Dermis microvascular lymphatic vessel endothelial cell (primary cell): Measurements from ENCODE around the gene CLSTN2. TPM values are rescaled to one million over a fixed set of nuclear protein-coding genes. Genes with fewer than 3 reads are reported as not detected.

Source experiments
- DNase-seq, 2 donors: peaks; one replicate each; pipeline versions ENCODE4 v3.0.0 to v3.0.0-alpha.2; 2010; ENCODE audit warnings: low read depth in 2 of 2
- total RNA-seq: library from RNA; depleted of rRNA; stranded (reverse); fragments of >200 nt; gene quantifications from 2 replicates; pipeline ENCODE4 v1.2.1, GENCODE V29; 2014

Gene CLSTN2
- total RNA-seq, 1 donor from 2014 or later, result under 0.01 TPM

GRCh38 chr3:140093742-140094141 is 158.8 kb downstream of the CLSTN2 start:
- no peak for DNase-seq

DNA sequence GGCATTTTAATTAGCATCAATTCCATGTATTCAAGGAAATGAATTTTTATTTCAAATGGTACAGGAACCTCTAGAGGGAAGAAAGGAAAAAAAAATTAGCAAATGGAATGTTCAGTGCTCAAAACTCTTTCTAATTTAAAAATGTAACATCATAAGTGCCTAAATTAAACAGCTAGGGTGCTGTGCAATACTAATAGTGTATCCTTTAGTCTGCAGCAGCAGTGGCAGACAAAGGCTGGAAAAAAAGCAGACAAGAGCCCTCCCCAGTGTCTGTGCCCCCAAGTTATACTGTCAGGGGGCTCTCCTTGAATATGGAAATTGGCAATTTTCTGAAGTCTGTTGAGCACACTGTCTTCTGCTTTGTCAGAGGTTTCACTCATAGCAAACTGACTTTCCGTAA is 159.5 kb downstream of the CLSTN2 start:
- no peak for DNase-seq

GRCh38 chr3:140096037-140096436 is 161.1 kb downstream of the CLSTN2 start:
- no peak for DNase-seq

DNA sequence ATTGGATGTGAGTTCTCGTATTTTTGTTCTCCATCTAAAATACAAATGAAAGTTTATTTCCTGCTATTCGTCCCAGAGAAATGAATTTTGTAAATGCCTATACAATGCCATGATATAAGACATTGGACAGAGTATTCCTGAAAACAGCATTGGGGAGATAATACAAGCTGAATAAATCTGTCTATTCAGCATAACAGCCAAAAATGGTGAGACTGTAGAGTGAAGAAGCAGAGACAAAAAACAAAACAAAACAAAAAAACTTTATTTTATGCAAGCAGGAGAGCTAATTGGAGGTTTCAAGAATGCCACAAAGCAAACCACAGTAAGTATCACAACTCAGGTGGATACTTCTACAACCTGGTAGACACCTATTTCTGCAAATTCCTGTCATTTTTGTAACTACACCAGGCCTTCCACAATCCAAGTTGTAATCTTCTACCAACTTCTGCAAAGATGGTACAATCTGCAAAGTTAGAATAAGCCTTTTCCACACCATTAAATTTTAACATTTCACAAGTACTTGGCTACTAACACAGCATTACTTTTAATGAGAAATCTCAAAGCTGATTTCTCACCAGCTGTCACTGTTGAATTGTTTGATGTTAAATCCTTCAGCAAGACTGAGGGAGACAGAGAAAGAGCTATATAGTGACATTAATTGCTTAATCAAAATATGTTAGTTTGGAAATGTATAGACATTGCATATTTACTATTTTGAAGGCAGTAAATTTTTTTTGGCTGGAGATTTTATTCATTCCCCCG is 163.1 kb downstream of the CLSTN2 start:
- DNase-seq, result no peak

DNA sequence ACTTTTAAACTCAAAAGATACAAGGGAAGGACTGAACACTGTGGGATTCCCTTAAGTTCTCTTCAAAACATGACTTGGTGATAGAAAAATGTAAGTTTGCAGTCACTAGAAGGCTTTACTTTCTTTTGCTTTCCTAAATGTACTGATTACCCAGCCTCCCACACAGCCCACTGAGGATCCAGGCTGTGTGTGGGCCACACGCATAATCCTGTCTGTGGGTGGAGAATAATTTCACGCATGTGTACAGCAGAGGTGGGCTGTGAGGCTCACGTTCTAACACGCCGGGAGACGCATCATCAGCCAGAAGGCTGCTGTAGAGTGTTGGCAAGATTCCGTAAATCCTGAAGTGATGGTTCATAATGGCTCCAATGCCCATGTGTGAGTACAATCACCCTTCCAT is 165.5 kb downstream of the CLSTN2 start:
- DNase-seq, result no peak

DNA sequence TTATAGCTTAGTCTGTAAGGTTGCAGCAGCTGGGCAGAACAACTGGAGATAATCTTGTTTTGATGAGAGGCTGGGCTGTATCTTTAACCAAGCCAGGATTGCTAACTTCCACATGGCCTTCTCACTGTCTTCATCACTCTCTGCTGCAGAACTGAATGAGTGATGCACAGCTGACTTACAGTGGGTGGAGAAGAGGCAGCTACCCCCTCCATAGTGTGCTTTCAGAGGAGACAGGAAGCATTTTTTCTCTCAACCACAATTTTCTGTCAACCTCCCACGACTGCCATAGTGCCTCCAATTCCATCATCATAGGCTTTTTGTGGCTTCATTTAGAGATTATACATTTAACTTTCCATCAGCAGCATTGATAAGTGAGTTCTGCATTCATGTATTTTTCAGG is 168.2 kb downstream of the CLSTN2 start:
- no peak for DNase-seq

DNA sequence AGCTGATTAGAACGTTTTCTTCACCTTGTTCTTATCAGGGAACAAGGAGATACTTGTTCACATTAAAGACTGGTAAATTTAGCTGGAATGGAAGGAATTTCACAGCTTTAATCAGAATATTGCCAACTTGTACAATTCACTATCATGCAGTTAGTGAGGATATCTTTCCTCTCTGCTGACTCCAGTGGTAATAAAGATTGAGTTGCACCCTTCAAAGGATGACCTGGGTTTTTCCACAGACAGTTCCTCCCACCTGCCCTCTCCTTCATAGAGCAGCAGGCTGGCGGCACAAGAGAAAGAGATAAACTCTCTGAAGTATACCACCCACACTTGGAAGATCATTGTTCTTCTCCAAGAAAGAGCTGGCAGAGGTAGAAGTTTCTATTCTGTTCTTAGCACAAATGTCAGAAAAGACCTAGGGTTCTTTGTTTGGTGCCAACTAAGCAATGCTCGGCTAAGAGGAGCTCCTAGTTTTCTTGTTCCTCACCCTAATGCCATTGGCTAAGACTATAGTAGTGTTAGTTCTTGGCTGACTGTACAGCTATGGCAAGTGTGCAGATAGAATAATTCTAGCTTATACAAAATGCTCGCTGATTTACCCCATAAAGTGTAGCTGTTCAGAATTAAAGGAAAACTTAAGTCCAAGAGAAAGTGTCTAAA is 169.1 kb downstream of the CLSTN2 start:
- DNase-seq, result no peak

DNA sequence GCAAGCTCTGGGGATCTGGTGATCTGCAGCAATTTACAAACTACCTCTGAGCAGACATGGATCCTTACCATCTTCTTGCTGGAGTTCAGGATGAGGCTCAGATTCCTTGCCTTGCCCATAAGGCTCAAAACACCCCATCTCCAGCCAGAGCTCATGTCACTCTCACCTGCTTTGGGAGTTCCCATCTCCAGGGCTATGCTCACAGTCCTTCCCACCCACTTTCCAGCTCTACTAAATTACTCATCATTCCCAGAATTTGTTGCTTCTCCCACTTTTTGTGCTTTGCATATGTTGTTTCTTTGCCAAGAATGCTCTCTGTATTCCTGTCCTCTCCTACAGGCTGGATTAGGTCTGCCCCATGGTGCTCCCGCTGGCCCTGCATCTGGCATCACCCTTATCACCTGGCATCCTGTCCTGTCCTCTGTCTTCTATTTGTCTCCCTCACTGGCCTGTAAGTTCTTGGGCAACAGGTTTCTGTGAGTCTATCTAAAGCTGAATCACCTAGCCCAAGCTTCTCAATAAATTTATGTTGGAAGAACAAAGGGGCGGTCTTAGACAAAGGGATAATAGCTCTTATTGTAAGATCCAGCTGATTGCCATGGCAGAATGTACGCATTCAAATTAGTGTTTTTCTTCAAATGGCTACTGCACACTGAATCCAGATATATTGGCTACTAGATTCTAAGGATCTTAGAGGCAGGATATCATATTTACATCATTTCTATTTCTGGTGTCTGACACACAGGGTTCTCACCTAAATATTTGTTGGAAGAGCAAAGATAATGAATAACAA is 179.2 kb downstream of the CLSTN2 start:
- no peak for DNase-seq

DNA sequence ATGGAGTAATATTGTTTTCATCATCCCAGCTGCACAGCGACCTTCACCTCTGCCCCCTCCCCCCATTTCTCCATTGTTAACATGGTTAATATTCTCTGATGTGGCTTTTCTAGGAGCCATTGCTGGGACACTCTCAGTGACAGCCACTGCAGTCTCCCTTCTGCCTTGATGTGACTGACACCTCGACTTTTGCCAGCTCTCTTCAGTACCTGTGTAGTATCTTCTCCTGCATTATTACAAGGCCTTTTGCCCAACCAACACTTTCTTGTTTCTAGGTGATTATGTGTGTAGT is 179.8 kb downstream of the CLSTN2 start:
- DNase-seq, result no peak

- DNase-seq, result no peak
Observed at GRCh38 chr3:140117096-140117526, 182.1 kb downstream of the CLSTN2 start.

DNA sequence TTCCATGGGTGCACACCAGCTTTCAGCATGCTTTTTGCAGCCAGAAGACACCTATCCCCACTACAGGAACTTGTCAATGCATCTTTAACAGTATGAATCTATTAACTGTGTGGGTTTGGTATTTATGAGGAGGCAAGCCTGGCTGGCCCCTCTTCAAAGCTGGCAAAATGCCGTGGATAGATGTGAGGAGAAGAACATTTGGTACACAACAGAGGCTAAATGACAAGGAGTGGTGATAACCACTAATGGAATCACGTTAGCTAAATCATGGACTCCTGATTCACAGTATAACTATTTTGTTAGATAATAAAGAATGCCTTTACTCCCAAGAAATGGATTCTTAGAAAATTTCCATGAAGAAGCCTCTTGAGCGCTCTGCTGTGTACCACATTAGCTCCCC is 187.2 kb downstream of the CLSTN2 start:
- no peak for DNase-seq

GRCh38 chr3:140128217-140128616 is 193.2 kb downstream of the CLSTN2 start:
- peak; percentile 38 to 69 for DNase-seq

DNA sequence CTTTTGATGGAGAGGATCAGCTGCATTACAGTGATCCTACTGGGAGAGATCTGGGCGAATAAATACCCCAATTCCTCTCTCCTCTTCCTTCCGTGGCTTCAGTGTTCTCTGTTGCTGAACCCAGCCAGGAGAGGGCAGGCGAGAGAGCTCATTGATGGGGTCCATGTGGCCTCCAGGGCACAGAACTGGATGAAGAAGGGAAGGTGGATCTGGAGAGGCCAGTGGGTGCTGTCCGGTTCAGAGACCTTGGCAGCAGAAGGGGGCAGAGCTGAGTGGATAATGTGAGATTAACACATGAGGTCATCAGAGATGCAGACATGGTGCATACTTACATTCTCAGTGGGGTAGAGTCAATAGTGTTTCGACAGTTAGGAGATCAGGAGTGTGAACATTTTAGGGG is 193.6 kb downstream of the CLSTN2 start:
- DNase-seq, result peak in 1 of 2 donors; percentile 12

- no peak for DNase-seq
Observed at GRCh38 chr3:140129768-140130284, 194.8 kb downstream of the CLSTN2 start.

- DNase-seq, result no peak
Observed at GRCh38 chr3:140131895-140132294, 196.9 kb downstream of the CLSTN2 start.

DNA sequence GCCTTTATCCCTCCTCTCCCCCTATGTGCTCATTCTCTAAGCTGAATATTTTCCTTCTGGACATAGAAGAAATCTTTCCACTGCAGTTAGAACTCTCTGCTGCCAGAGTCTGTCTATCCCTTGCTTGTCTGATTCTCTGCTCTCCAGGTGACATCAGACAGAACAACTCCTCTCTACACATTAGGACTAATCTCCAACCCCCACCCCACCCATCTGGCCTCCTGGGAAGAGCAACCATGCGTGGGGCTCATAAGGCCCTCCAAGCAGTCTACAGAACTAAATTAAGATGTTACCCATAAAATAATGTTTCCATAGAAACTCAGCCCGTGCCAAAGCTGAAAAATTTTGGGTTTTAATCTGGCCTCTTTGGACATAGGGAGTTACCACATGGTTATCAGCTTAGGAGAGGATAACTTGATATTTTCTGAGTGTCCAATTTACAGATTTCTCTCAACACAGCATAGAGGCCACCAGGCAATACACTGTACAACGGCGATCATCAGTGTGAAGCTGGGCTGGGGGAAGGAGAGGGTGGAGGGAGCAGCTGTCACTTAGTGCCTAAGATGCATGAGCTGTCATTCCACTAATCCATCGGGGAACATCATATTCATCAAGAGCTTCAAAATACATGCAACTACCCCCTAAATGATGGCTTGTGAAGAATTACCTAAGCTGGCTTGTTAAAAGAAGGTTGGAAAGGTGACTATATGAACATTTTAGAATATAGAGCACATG is 199.4 kb downstream of the CLSTN2 start:
- no peak for DNase-seq

DNA sequence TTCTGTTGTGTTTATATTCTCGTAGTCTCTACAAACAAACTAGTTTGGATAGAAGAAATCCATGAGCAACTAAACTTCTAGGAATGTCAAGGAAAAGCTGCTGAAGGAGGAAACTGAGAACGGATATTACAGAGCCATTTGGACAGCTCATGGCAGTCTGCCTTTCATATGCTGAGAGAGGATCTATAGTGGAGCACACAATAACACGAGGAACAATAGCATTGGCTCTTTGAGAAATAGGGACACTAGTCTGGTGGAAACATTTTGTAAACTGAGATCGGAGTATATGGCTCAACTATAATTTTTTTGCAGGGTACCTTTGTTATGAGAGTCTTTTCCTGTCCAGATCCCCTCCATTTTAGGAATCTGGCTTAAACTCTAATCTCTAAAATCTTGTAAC is 200.5 kb downstream of the CLSTN2 start:
- no peak for DNase-seq

DNA sequence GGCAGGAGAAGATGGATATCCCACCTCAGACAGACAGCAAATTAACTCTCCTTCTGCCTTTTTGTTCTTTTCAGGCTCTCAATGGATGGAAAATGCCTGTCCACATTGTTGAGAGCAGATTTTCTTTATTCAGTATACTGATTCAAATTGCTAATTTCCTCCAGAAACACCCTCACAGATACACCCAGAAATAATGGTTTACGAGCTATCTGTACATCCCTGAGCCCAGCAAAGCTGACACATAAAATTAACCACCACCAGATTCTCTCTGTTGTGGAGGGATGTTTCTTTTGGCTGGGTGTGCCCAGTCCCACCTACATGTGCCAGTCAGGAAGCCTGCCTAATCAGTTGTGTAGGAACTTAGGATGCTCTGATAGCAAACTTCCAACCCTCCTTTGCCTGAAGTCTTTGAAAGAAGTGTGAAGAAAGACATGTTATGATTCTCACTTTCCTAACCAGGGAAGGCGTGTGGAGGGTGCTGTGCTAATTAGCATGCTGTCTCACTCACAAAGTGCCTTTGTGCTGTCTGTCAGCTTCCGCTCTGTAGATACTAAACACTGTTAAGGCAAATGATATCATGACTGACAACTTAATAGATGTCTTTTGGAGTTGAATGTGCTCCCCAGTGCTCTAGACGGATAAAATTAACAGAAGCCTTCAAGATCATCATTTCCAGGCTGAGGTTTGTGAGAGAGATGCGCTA is 208.5 kb downstream of the CLSTN2 start:
- DNase-seq, result no peak

DNA sequence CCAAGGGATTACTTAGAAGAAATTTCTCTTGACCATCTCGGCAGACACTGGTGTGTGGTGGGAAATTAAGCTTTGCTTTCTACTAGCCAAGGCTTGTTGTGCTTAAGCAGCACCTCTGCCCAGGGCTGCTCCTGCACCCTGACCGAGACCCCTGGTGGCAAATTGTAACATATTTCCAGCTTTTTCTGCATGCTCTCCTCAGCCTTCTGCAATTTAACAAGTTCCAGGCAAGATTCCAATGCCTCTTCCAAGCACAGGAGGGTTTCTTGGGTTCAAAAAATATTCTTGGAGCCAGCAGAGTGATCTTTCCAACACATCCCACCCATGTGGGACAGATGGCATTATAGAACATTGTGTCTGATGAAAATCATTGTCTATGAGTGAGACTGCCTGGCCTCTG is 210.5 kb downstream of the CLSTN2 start:
- DNase-seq, result no peak

DNA sequence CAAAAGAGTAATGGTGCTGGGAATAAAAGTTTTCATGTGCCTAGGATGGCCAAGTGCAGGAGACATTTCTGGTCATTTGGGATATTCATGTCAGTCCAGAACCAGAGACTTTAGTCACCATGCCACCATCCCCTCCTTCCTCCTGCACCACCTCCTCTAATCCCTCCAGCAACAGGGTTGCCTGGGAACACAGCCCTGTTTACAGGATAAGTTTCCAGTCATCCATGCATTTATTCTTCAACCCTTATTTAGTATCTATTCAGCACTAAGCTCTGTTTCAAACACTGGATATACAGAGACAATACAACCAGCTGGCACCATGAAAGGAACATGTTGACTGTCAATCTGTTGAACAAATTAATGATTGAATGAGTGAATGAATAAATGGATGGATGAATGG is 211.7 kb downstream of the CLSTN2 start:
- DNase-seq, result no peak

DNA sequence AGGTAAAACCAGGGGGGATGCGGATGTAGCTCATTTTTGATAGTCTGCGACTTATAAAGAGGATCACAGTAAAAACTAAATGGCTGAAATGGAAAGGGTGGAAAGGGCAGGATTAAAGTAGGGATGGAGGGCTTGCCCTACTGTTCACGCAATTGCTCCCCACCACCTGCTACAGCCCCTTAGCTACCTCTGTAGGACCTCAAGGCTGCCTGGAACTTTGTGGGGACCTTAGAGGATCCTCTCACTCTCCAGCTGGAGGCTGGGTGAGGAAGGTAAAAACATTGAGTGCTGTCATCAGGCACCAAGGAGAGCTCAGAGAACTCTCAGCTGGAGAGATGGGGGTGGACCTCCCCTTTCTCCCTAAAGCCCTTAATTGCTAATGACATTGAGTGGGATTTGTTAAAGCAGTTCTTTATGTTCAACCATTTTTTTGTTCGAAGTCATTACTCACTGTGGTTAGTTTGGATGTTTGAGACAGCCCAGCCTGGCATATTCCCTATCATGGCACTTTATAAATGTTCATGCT is 213.0 kb downstream of the CLSTN2 start:
- DNase-seq, result no peak
